ENCODE results near the gene CDKN2A. TPM values are rescaled to one million over a fixed set of nuclear protein-coding genes. Genes with fewer than 3 reads are reported as not detected.

CDKN2A gene
- 0.50 to 0.57 TPM (median 0.57 TPM) in 3 replicates for total RNA-seq (2021)
- percentile 2 among the genes with signal in this experiment for Bru-seq, nascent RNA
- long read RNA-seq, experiment 1, partial matches to known transcripts: 0 of 2 reads
- long read RNA-seq, experiment 1, other reads (novel, unspliced or antisense): 0 of 2 reads
- long read RNA-seq, experiment 2, partial matches to known transcripts: 0 of 1 reads
- long read RNA-seq, experiment 2, other reads (novel, unspliced or antisense): 0 of 1 reads
- long read RNA-seq, experiment 3: 0 reads

- Mint-ChIP-seq H3K4me1 (peaks cover 50% of the 10 kb centered on the region), H3K27me3 (ENCODE audit: low read depth) (peaks cover 97% of the 10 kb centered on the region)
These were observed at the start of gene CDKN2A for GRCh38 chr9:21993893-21994555. TSS of gene CDKN2A (minus strand) at chr9:21994392.

GRCh38 chr9:22043928-22044327, 49.7 kb upstream of the CDKN2A start:
- POLR2A ChIA-PET: no interaction called here
- CTCF ChIA-PET: interaction anchor here (1.0 kb wide), 1 partner anchor 75 kb away, joined by 3 read pairs; no protein-coding TSS in a partner anchor
- Mint-ChIP-seq H3K9me3 (no peaks in the 10 kb centered on the region), H3K4me3 (no peak overlapping the region), H3K4me1 (0 out of 2 replicates have a peak, but pooled peaks cover 6% of the 10 kb centered on the region), H3K36me3 (no peaks in the 10 kb centered on the region), H3K27me3 (ENCODE audit: low read depth) (no peaks in the 10 kb centered on the region), H3K27ac (no peak overlapping the region)
- DNase-seq (ENCODE audit: low spot score): no peak
- TF ChIP-seq FOXP4 (CRISPR knock-in tag; IDR thresholded peaks at IDR 0.05): no peak
- TF ChIP-seq CREM (CRISPR knock-in tag; IDR thresholded peaks at IDR 0.05): no peak
- no peak for ATAC-seq

More at GRCh38 chr9:21993893-21994555, at the start of gene CDKN2A:
- Mint-ChIP-seq H3K4me3 (peak within 1 kb of the TSS; percentile 63), H3K9me3 (no peaks in the 10 kb centered on the region), H3K36me3 (no peaks in the 10 kb centered on the region), H3K27ac (no peak within 1 kb of the TSS)
- ATAC-seq: peak; percentile 13; the same call in 1 of the 2 replicates
- CTCF ChIA-PET: interaction anchor here (1.0 to 4.3 kb wide), 4 partner anchors 9 to 23 kb away, joined by 3 to 42 read pairs (median 4); partner anchors contain the start of gene CDKN2B
- TF ChIP-seq JUN (CRISPR knock-in tag; IDR thresholded peaks at IDR 0.05) (0 out of 2 replicates have a peak, but pooled peaks have one; percentile 39), ERG (CRISPR knock-in tag; IDR thresholded peaks at IDR 0.05) (no peak), ESRRA (CRISPR knock-in tag; IDR thresholded peaks at IDR 0.05; ENCODE audit: borderline replicate concordance) (no peak)
- POLR2A ChIA-PET: interaction anchor here (1.4 kb wide), 1 partner anchor 9 kb away, joined by 5 read pairs; no protein-coding TSS in a partner anchor
- peak; percentile 50 for DNase-seq (ENCODE audit: low spot score)

- ChIA-PET CTCF (interaction anchor here (0.8 to 1.2 kb wide), 3 partner anchors 33 to 201 kb away, joined by 3 to 6 read pairs (median 3); partner anchors contain the start of gene CDKN2B), POLR2A (no interaction called here)
- H3K27me3 Mint-ChIP-seq (ENCODE audit: low read depth): no peaks in the 10 kb centered on the region
- H3K4me1 Mint-ChIP-seq: 0 out of 2 replicates have a peak, but pooled peaks cover 6% of the 10 kb centered on the region
- TF ChIP-seq ATF6 (CRISPR knock-in tag; IDR thresholded peaks at IDR 0.05) (no peak), PRRX2 (CRISPR knock-in tag; IDR thresholded peaks at IDR 0.05) (no peak), EMX1 (CRISPR knock-in tag; IDR thresholded peaks at IDR 0.05) (no peak), STAT6 (CRISPR knock-in tag; conservative IDR thresholded peaks at IDR 0.05; ENCODE audit: low read depth) (no peak)
- no peak overlapping the region for H3K4me3 Mint-ChIP-seq
- H3K9me3 Mint-ChIP-seq: no peaks in the 10 kb centered on the region
- H3K36me3 Mint-ChIP-seq: no peaks in the 10 kb centered on the region
- no peak for DNase-seq (ENCODE audit: low spot score)
- peak; percentile 72 for ATAC-seq
- no peak overlapping the region for H3K27ac Mint-ChIP-seq
These were observed 47.6 kb upstream of the CDKN2A start for GRCh38 chr9:22041775-22042174.

Data from WTC11 (cell line).